ENCODE measurements around the gene ST8SIA4. TPM values are rescaled to one million over a fixed set of nuclear protein-coding genes. Genes with fewer than 3 reads are reported as not detected.

Gene ST8SIA4
- total and polyA plus RNA-seq, 10 of the 15 experiments (the other 5 are each of a cell fraction or from before 2014, with no cell fraction given): 4.4 to 30.9 (median 19.5) TPM

- TF ChIP-seq CTCF (IDR thresholded peaks at IDR 0.05 in 2 of 3, conservative IDR thresholded peaks at IDR 0.05 in 1 of 3; ENCODE audit: control insufficient read depth in 2 of 3, extremely low read depth in 1 of 3, insufficient read depth in 1 of 3, low read depth in 3 of 3, low read length in 3 of 3) (no peak), MEF2A (IDR thresholded peaks at IDR 0.05; ENCODE audit: insufficient read depth, low read depth, low read length) (no peak), CEBPB (IDR thresholded peaks at IDR 0.05; ENCODE audit: borderline replicate concordance in 1 of 2, low read depth in 2 of 2, low read length in 2 of 2) (no peak), RCOR1 (conservative IDR thresholded peaks at IDR 0.05; ENCODE audit: low read depth, low read length) (no peak)
These were observed 61.6 kb downstream of the ST8SIA4 start (continued) for GRCh38 chr5:100841358-100842076.

- H3K9ac ChIP-seq (ENCODE audit: control insufficient read depth, insufficient read depth, low read length): peak overlapping the region; percentile 37
- DNase-seq (ENCODE audit: low read depth, low spot score): no peak
- ChIA-PET CTCF (interaction anchor here (0.8 to 7.5 kb wide), 16 partner anchors 9 to 549 kb away, joined by 3 to 43 read pairs (median 8); partner anchors contain the start of gene ST8SIA4), SMC1A (ENCODE audit: uncharacterized antibody, unreplicated experiment) (interaction anchor here (0.7 to 13.2 kb wide), 19 partner anchors 10 to 170 kb away, joined by 3 to 303 read pairs (median 18); partner anchors contain the start of gene ST8SIA4), POLR2A (interaction anchor here (1.0 to 8.5 kb wide), 11 partner anchors 11 to 62 kb away, joined by 3 to 96 read pairs (median 8); partner anchors contain the start of gene ST8SIA4), RAD21 (ENCODE audit: unreplicated experiment) (interaction anchor here (1.0 to 9.7 kb wide), 16 partner anchors 11 to 69 kb away, joined by 3 to 289 read pairs (median 19); partner anchors contain the start of gene ST8SIA4)
- H3K79me2 ChIP-seq (ENCODE audit: control insufficient read depth, insufficient read depth, low read length): peaks cover 20% of the 10 kb centered on the region
- FAIRE-seq: no peak
- no peaks in the 10 kb centered on the region for H4K20me1 ChIP-seq (ENCODE audit: control insufficient read depth, insufficient read depth)
- H3K4me3 ChIP-seq: peak overlapping the region; percentile 35; the same call in 1 of the 2 replicates
- TSS peak; percentile 96 for BruUV-seq (replicated peaks)
- ATAC-seq: peak; percentile 25
- H3K9me3 ChIP-seq (replicated peaks; ENCODE audit: control insufficient read depth, insufficient read depth, low read length): peaks cover 5% of the 10 kb centered on the region; the same call in 2 of the 3 replicates
- WGBS (ENCODE audit: insufficient coverage, insufficient replicate concordance, low lambda C conversion rate, missing lambda C conversion rate): 0% methylated on average over 1 of the region's 1 CpG
- intact Hi-C loops (cut with micrococcal nuclease; ENCODE audit: unreplicated experiment) (loop anchor here (1.0 to 5.0 kb wide), 4 partner anchors 12 to 63 kb away; no protein-coding TSS in a partner anchor), in situ Hi-C loops (cut with MboI) (no loop called here)
- H3K27ac ChIP-seq (ENCODE audit: control insufficient read depth, insufficient read depth): peak overlapping the region; percentile 85
- H3K27me3 ChIP-seq (replicated peaks in 1 of 2; ENCODE audit: control insufficient read depth in 2 of 2, insufficient read depth in 2 of 2, low read length in 1 of 2): no peaks in the 10 kb centered on the region
- H2AFZ ChIP-seq (ENCODE audit: control insufficient read depth, low read depth, low read length): no peak overlapping the region
- peaks cover 28% of the 10 kb centered on the region for H3K4me1 ChIP-seq (ENCODE audit: control insufficient read depth, insufficient read depth, low read length)
- H3K4me2 ChIP-seq (ENCODE audit: control insufficient read depth, insufficient read depth): peak overlapping the region; percentile 93
- H3K36me3 ChIP-seq (ENCODE audit: control insufficient read depth in 2 of 2, insufficient read depth in 2 of 2, low read length in 1 of 2): peaks cover 0 to 3% of the 10 kb centered on the region in 2 experiments; a peak in 2 of 4 replicates
- TF ChIP-seq CHD1 (IDR thresholded peaks at IDR 0.05; ENCODE audit: low read depth, low read length): 0 out of 2 replicates have a peak, but pooled peaks have one; percentile 19
- 0 out of 2 replicates have a peak, but pooled peaks have one; percentile 5 for TF ChIP-seq CBX5 (IDR thresholded peaks at IDR 0.05; ENCODE audit: low read depth)
- TF ChIP-seq CREM (IDR thresholded peaks at IDR 0.05; ENCODE audit: low read depth): no peak
- no peak for TF ChIP-seq USF1 (IDR thresholded peaks at IDR 0.05; ENCODE audit: borderline replicate concordance, extremely low read length, insufficient read depth, low read depth, low read length)
- TF ChIP-seq FOXK2 (IDR thresholded peaks at IDR 0.05): no peak
- no peak for TF ChIP-seq ASH2L (IDR thresholded peaks at IDR 0.05; ENCODE audit: borderline replicate concordance, low read depth)
- TF ChIP-seq ZNF592 (IDR thresholded peaks at IDR 0.05): no peak
- TF ChIP-seq TCF7 (IDR thresholded peaks at IDR 0.05; ENCODE audit: borderline replicate concordance): no peak
- 0 out of 2 replicates have a peak, but pooled peaks have one; percentile 32 for TF ChIP-seq NBN (IDR thresholded peaks at IDR 0.05)
- no peak for TF ChIP-seq ZZZ3 (IDR thresholded peaks at IDR 0.05; ENCODE audit: control insufficient read depth, insufficient read length, low read depth)
These were observed 62.3 kb downstream of the ST8SIA4 start for GRCh38 chr5:100840789-100841188.

Measured in GM12878 (cell line).